Progenitor cell of endocrine pancreas (in vitro differentiated cells): ENCODE measurements around the gene MED12L. TPM values are rescaled to one million over a fixed set of nuclear protein-coding genes. Genes with fewer than 3 reads are reported as not detected.

Experiments used
- DNase-seq: peaks from one replicate; pipeline ENCODE4 v3.0.0; 2021; ENCODE audit warnings: low spot score; ENCODE audit not compliant: unreplicated experiment
- H3K27ac Mint-ChIP-seq: 2 replicates; pipeline ENCODE4 v1.8.0; 2021; ENCODE audit warnings: mild to moderate bottlenecking, moderate library complexity, mixed read lengths
- H3K27me3 Mint-ChIP-seq: 2 replicates; pipeline ENCODE4 v1.8.0; 2021; ENCODE audit warnings: mixed read lengths
- H3K36me3 Mint-ChIP-seq: 2 replicates; pipeline ENCODE4 v1.8.0; 2022; ENCODE audit warnings: mixed read lengths; ENCODE audit not compliant: insufficient read depth
- H3K4me1 Mint-ChIP-seq: 2 replicates; pipeline ENCODE4 v1.8.0; 2021; ENCODE audit warnings: low read depth, mixed read lengths
- H3K4me3 Mint-ChIP-seq: 2 replicates; pipeline ENCODE4 v1.8.0; 2021; ENCODE audit warnings: low read depth, mild to moderate bottlenecking, moderate library complexity, mixed read lengths
- H3K9me3 Mint-ChIP-seq: 2 replicates; pipeline ENCODE4 v1.8.0; 2021; ENCODE audit warnings: low read depth, mixed read lengths
- CTCF ChIP-seq: fragments of 200-600 bp; sonication (generic); IDR thresholded peaks from one replicate; pipeline ENCODE4 v1.5.0; 2021; ENCODE audit warnings: antibody characterized with exemption, mild to moderate bottlenecking; ENCODE audit not compliant: unreplicated experiment
- total RNA-seq: library from RNA; stranded (reverse); gene quantifications from 2 replicates; pipeline ENCODE4 v1.2.1, GENCODE V29; 2021

MED12L gene
- total RNA-seq, 1 donor from 2014 or later: 8.9 TPM

DNA sequence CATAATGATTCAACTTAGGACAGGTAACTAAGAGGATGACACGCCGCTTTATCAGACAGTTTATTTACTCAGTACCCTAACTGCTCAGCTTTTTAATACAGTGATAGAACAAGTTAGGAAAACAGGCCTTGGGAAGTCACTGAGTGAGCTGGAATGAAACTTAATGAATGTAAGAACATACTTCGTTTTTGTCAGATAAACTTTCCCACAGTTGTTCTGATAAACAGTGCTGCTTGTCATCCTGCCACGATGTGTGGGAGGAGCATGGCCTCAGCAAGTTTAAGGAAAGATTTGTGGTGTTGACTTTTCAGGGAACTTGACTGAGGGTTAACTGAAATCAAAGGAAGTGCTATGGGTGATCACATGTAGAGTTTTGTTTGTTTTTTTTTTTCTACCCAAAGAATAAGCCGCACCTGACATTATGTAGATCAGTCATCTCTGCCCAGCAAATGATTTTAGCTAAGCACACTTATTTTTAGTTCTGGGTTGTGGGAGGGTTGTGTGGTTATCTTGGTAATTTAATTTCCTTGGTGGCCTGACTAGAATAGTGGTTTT lies 198.5 kb downstream of the MED12L start:
- DNase-seq: no peak
- Mint-ChIP-seq H3K4me3 (no peak overlapping the region), H3K27ac (peak overlapping the region; percentile 39), H3K9me3 (no peaks in the 10 kb centered on the region), H3K4me1 (peaks cover 14% of the 10 kb centered on the region), H3K36me3 (no peaks in the 10 kb centered on the region), H3K27me3 (no peaks in the 10 kb centered on the region)
- no peak for TF ChIP-seq CTCF

DNA sequence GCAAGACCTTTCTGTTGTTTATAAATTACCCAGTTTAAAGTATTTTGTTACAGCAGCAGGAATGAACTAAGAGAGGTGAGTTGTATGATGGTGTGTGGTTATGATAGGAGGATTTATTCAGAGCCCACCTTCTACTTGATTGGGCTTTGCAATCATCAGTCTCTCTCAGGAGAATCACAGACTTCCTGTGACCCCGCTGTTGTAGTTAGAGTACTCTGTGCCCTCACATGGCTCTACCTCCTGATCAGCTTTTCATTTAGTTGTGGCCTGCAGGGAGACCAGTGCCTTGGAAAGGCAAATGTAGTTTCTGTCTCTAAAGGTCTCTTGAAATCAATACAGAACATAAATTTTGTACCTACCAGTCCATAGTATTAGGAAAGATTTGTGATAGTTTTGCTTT lies 200.5 kb downstream of the MED12L start:
- Mint-ChIP-seq H3K4me3 (no peak overlapping the region), H3K36me3 (no peaks in the 10 kb centered on the region), H3K9me3 (no peaks in the 10 kb centered on the region), H3K27me3 (no peaks in the 10 kb centered on the region), H3K4me1 (peaks cover 14% of the 10 kb centered on the region), H3K27ac (no peak overlapping the region)
- no peak for DNase-seq
- no peak for TF ChIP-seq CTCF

GRCh38 chr3:151289445-151289844 lies 204.0 kb downstream of the MED12L start:
- Mint-ChIP-seq H3K27me3 (no peaks in the 10 kb centered on the region), H3K4me3 (no peak overlapping the region), H3K4me1 (peaks cover under 1% of the 10 kb centered on the region), H3K9me3 (no peaks in the 10 kb centered on the region), H3K27ac (no peak overlapping the region), H3K36me3 (no peaks in the 10 kb centered on the region)
- DNase-seq: no peak
- TF ChIP-seq CTCF: no peak

DNA sequence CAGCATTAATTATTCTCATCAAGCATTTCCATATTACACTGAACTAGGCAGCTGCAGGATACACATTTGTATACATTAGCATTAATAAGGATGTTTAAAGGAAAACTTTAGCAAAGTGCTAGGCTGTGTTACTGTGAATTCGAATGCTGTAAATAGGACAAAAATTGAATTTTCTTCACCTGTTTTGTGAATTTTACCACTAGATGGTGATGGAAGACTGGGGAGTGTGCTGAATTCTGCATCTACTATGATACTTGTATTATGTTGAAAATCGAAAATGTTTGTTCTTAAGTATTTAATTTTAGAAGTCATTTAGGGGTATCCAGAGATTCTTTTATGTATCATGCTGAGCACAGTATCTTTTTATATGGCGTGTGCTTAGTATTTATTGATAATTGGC lies 205.2 kb downstream of the MED12L start:
- Mint-ChIP-seq H3K27me3 (no peaks in the 10 kb centered on the region), H3K9me3 (no peaks in the 10 kb centered on the region), H3K4me3 (no peak overlapping the region), H3K36me3 (no peaks in the 10 kb centered on the region), H3K27ac (no peak overlapping the region), H3K4me1 (peaks cover 6% of the 10 kb centered on the region)
- no peak for DNase-seq
- peak; percentile 46 for TF ChIP-seq CTCF

GRCh38 chr3:151293127-151293526 lies 207.7 kb downstream of the MED12L start:
- H3K36me3 Mint-ChIP-seq: no peaks in the 10 kb centered on the region
- peaks cover 6% of the 10 kb centered on the region for H3K4me1 Mint-ChIP-seq
- H3K4me3 Mint-ChIP-seq: no peak overlapping the region
- peak overlapping the region; percentile 18 for H3K27ac Mint-ChIP-seq
- no peaks in the 10 kb centered on the region for H3K9me3 Mint-ChIP-seq
- no peak for DNase-seq
- no peaks in the 10 kb centered on the region for H3K27me3 Mint-ChIP-seq
- TF ChIP-seq CTCF: no peak
